Karpas-422 (cell line): Measurements from ENCODE around the gene TRIP10. TPM values are rescaled to one million over a fixed set of nuclear protein-coding genes. Genes with fewer than 3 reads are reported as not detected.

Experiments used
- DNase-seq: peaks from one replicate; pipeline ENCODE4 v3.0.0-alpha.2; 2015
- H2AFZ ChIP-seq: fragments of 200-600 bp; sonication (generic); 2 replicates; pipeline ENCODE4 v1.6.1; 2014; ENCODE audit warnings: antibody characterized with exemption, low read length, mixed read lengths
- H3K27ac ChIP-seq: fragments of 200-600 bp; sonication (generic); 2 replicates; pipeline ENCODE4 v1.5.1; 2014; ENCODE audit warnings: mild to moderate bottlenecking, low read length, moderate library complexity
- H3K27me3 ChIP-seq: fragments of 200-600 bp; sonication (generic); 2 replicates; pipeline ENCODE4 v1.6.1; 2014; ENCODE audit warnings: low read length, mixed read lengths
- H3K36me3 ChIP-seq: fragments of 200-600 bp; sonication (generic); 2 replicates; pipeline ENCODE4 v1.6.1; 2014; ENCODE audit warnings: low read length, mixed read lengths; ENCODE audit not compliant: insufficient read depth
- H3K4me1 ChIP-seq: fragments of 200-600 bp; sonication (generic); 2 replicates; pipeline ENCODE4 v1.6.1; 2014; ENCODE audit warnings: mild to moderate bottlenecking, low read length, mixed read lengths
- H3K4me2 ChIP-seq: fragments of 200-600 bp; sonication (generic); 2 replicates; pipeline ENCODE4 v1.6.1; 2014; ENCODE audit warnings: low read length, low read depth, mild to moderate bottlenecking; ENCODE audit not compliant: poor library complexity, severe bottlenecking
- H3K4me3 ChIP-seq: fragments of 200-600 bp; sonication (generic); 2 replicates; pipeline ENCODE4 v1.5.1; 2014; ENCODE audit warnings: mild to moderate bottlenecking, antibody characterized with exemption, low read length, mixed read lengths
- H3K79me2 ChIP-seq: fragments of 200-600 bp; sonication (generic); 2 replicates; pipeline ENCODE4 v1.6.1; 2014; ENCODE audit warnings: mild to moderate bottlenecking, low read length, mixed read lengths
- H3K9ac ChIP-seq: fragments of 200-600 bp; sonication (generic); 2 replicates; pipeline ENCODE4 v1.6.0; 2014; ENCODE audit warnings: low read length
- H3K9me2 ChIP-seq: fragments of 200-600 bp; sonication (generic), shearing (Covaris generic); replicated peaks from 2 replicates; pipeline ENCODE4 v1.6.0; 2014; ENCODE audit warnings: mild to moderate bottlenecking, low read length, moderate library complexity; ENCODE audit not compliant: insufficient read depth
- H3K9me3 ChIP-seq: fragments of 300-700, 200-600 bp; sonication (generic); 2 replicates; pipeline ENCODE4 v1.6.1; 2014; ENCODE audit warnings: low read length, mixed read lengths
- H4K20me1 ChIP-seq: fragments of 200-600 bp; sonication (generic); 2 replicates; pipeline ENCODE4 v1.6.1; 2014; ENCODE audit warnings: mild to moderate bottlenecking, antibody characterized with exemption, low read length, low read depth; ENCODE audit not compliant: insufficient read depth
- total RNA-seq: library from RNA; depleted of rRNA; stranded (reverse); fragments of >200 nt; shearing (Covaris generic); gene quantifications from 2 replicates; pipeline ENCODE4 v1.2.3, GENCODE V29; 2014; ENCODE audit warnings: low replicate concordance

The TRIP10 gene
- total RNA-seq, 1 experiment from 2014 or later, result 6.5 TPM

DNA sequence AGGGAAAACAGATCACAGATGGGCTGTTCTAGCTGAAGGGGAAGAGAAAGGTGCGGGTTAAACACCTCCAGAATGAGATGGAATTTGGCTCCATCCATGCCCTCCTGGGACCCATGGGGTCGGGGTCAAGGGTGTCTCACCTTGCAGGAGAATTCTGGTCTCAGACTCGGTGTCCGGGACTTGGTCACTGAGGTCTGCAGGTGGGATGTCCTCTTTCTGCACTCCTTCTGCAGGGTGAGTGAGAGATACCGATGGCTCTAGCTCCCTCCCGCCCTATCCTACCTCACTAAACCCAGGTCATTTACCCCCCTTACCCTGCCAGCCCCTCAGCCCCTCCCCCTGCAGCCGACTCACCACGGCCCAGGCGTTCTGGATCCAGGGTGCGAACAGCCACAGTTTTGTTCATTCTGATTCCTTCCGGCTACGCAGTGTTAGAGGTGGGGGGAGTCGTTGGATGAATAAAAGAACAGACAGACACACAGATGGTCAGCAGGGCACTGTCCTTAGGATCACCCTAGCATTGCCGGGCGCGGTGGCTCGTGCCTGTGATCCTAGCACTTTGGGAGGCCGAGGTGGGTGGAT, 43.1 kb upstream of the TRIP10 start:
- Histone ChIP-seq H3K4me1 (no peaks in the 10 kb centered on the region), H3K4me2 (no peak overlapping the region), H3K27ac (no peak overlapping the region), H3K79me2 (no peaks in the 10 kb centered on the region), H3K4me3 (no peak overlapping the region), H3K27me3 (no peaks in the 10 kb centered on the region), H3K9me3 (no peaks in the 10 kb centered on the region), H2AFZ (no peak overlapping the region), H3K9ac (no peak overlapping the region), H4K20me1 (no peaks in the 10 kb centered on the region), H3K36me3 (no peaks in the 10 kb centered on the region), H3K9me2 (no peaks in the 10 kb centered on the region)
- DNase-seq, result no peak

GRCh38 chr19:6697291-6697690, 42.2 kb upstream of the TRIP10 start:
- H3K4me3 ChIP-seq, result no peak overlapping the region
- H3K79me2 ChIP-seq, result no peaks in the 10 kb centered on the region
- no peak overlapping the region for H3K4me2 ChIP-seq
- H3K27ac ChIP-seq, result no peak overlapping the region
- H3K27me3 ChIP-seq, result no peaks in the 10 kb centered on the region
- no peak overlapping the region for H2AFZ ChIP-seq
- no peaks in the 10 kb centered on the region for H3K36me3 ChIP-seq
- H4K20me1 ChIP-seq, result no peaks in the 10 kb centered on the region
- H3K9ac ChIP-seq, result no peak overlapping the region
- H3K4me1 ChIP-seq, result no peaks in the 10 kb centered on the region
- no peak for DNase-seq
- no peaks in the 10 kb centered on the region for H3K9me3 ChIP-seq
- no peaks in the 10 kb centered on the region for H3K9me2 ChIP-seq

- H3K27ac ChIP-seq, result no peak overlapping the region
- H3K9me2 ChIP-seq, result no peaks in the 10 kb centered on the region
- H3K4me1 ChIP-seq, result no peaks in the 10 kb centered on the region
- no peak overlapping the region for H3K9ac ChIP-seq
- no peak overlapping the region for H3K4me2 ChIP-seq
- H3K27me3 ChIP-seq, result no peaks in the 10 kb centered on the region
- no peak for DNase-seq
- H4K20me1 ChIP-seq, result no peaks in the 10 kb centered on the region
- no peaks in the 10 kb centered on the region for H3K9me3 ChIP-seq
- H3K79me2 ChIP-seq, result no peaks in the 10 kb centered on the region
- no peak overlapping the region for H2AFZ ChIP-seq
- H3K4me3 ChIP-seq, result no peak overlapping the region
- H3K36me3 ChIP-seq, result no peaks in the 10 kb centered on the region
Observed at GRCh38 chr19:6699935-6700334, 39.5 kb upstream of the TRIP10 start.

- H3K9me2 ChIP-seq, result no peaks in the 10 kb centered on the region
- no peak overlapping the region for H3K4me3 ChIP-seq
- no peaks in the 10 kb centered on the region for H3K36me3 ChIP-seq
- H3K9me3 ChIP-seq, result no peaks in the 10 kb centered on the region
- H3K4me2 ChIP-seq, result no peak overlapping the region
- H2AFZ ChIP-seq, result no peak overlapping the region
- H3K9ac ChIP-seq, result no peak overlapping the region
- no peak overlapping the region for H3K27ac ChIP-seq
- no peaks in the 10 kb centered on the region for H3K4me1 ChIP-seq
- H3K79me2 ChIP-seq, result no peaks in the 10 kb centered on the region
- H4K20me1 ChIP-seq, result no peaks in the 10 kb centered on the region
- DNase-seq, result no peak
- no peaks in the 10 kb centered on the region for H3K27me3 ChIP-seq
Observed at GRCh38 chr19:6700586-6701316, 38.7 kb upstream of the TRIP10 start.

DNA sequence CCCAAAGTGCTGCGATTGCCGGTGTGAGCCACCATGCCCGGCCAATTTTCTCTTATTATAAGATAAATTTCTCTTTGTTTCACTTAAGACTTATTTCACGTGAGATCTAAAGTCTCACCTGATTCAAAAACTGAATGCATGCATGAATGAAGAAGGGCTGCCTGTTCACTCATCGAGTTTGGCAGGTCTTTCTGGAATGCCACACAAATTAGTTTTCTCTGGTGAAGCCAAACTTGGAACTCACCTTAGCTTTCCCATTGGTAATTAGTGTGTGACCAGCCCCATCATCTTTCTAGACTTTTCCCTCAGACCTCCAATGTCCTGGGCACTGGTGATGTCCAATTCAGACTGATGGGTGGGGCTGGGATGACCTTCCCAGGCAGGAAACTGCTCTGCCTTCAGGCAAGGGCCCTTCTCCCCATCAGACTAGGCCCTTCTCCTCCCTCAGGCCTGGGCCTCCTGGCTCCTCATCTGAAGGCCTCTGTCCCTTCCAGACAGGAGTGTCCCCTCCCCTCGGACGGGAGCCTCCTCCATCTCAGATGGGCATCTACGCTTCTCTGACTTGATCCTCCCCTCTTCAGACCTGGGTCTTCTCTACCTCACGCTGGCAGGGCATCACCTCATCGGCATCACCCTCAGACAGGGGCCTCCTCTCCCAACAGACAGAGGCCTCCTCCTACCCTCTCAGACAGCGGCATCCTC, 33.4 kb upstream of the TRIP10 start:
- no peak for DNase-seq
- H3K9me2 ChIP-seq, result no peaks in the 10 kb centered on the region
- no peak overlapping the region for H3K9ac ChIP-seq
- H3K36me3 ChIP-seq, result no peaks in the 10 kb centered on the region
- no peak overlapping the region for H3K27ac ChIP-seq
- H3K27me3 ChIP-seq, result no peaks in the 10 kb centered on the region
- H4K20me1 ChIP-seq, result no peaks in the 10 kb centered on the region
- H3K4me3 ChIP-seq, result no peak overlapping the region
- H3K4me2 ChIP-seq, result no peak overlapping the region
- H2AFZ ChIP-seq, result no peak overlapping the region
- H3K79me2 ChIP-seq, result no peaks in the 10 kb centered on the region
- H3K4me1 ChIP-seq, result no peaks in the 10 kb centered on the region
- no peaks in the 10 kb centered on the region for H3K9me3 ChIP-seq

GRCh38 chr19:6706633-6706958, 32.9 kb upstream of the TRIP10 start:
- DNase-seq, result no peak
- H3K79me2 ChIP-seq, result no peaks in the 10 kb centered on the region
- H3K9me2 ChIP-seq, result no peaks in the 10 kb centered on the region
- H2AFZ ChIP-seq, result no peak overlapping the region
- no peaks in the 10 kb centered on the region for H4K20me1 ChIP-seq
- no peaks in the 10 kb centered on the region for H3K27me3 ChIP-seq
- no peak overlapping the region for H3K27ac ChIP-seq
- no peak overlapping the region for H3K4me3 ChIP-seq
- no peaks in the 10 kb centered on the region for H3K36me3 ChIP-seq
- H3K4me1 ChIP-seq, result no peaks in the 10 kb centered on the region
- no peak overlapping the region for H3K4me2 ChIP-seq
- no peaks in the 10 kb centered on the region for H3K9me3 ChIP-seq
- no peak overlapping the region for H3K9ac ChIP-seq

GRCh38 chr19:6707011-6707657, 32.3 kb upstream of the TRIP10 start:
- no peak for DNase-seq
- Histone ChIP-seq H3K27me3 (no peaks in the 10 kb centered on the region), H3K9ac (no peak overlapping the region), H3K4me1 (no peaks in the 10 kb centered on the region), H3K36me3 (no peaks in the 10 kb centered on the region), H2AFZ (no peak overlapping the region), H3K9me3 (no peaks in the 10 kb centered on the region), H3K4me3 (no peak overlapping the region), H3K4me2 (no peak overlapping the region), H3K79me2 (no peaks in the 10 kb centered on the region), H3K27ac (no peak overlapping the region), H4K20me1 (no peaks in the 10 kb centered on the region), H3K9me2 (no peaks in the 10 kb centered on the region)

GRCh38 chr19:6707658-6708018, 31.8 kb upstream of the TRIP10 start:
- Histone ChIP-seq H3K79me2 (no peaks in the 10 kb centered on the region), H4K20me1 (no peaks in the 10 kb centered on the region), H3K4me2 (no peak overlapping the region), H3K9me3 (no peaks in the 10 kb centered on the region), H3K9ac (no peak overlapping the region), H2AFZ (no peak overlapping the region), H3K27ac (no peak overlapping the region), H3K4me3 (no peak overlapping the region), H3K36me3 (no peaks in the 10 kb centered on the region), H3K9me2 (no peaks in the 10 kb centered on the region), H3K4me1 (no peaks in the 10 kb centered on the region), H3K27me3 (no peaks in the 10 kb centered on the region)
- DNase-seq, result no peak
